Stimulated activated CD4-positive, alpha-beta T cell treated with anti-CD3 and anti-CD28 coated beads, Interleukin-4, amount 100 ng/mL, for 24 hours (primary cell): ENCODE measurements around the gene SPN.
"Not testable (repeated sequence)": the region's sequence is repeated elsewhere in the genome, so short reads cannot be mapped to it uniquely, and the experiment has no call there.

ENCODE experiments used
- DNase-seq: peaks from one replicate; pipeline ENCODE4 v3.0.0-alpha.2; 2020

The SPN gene

DNA sequence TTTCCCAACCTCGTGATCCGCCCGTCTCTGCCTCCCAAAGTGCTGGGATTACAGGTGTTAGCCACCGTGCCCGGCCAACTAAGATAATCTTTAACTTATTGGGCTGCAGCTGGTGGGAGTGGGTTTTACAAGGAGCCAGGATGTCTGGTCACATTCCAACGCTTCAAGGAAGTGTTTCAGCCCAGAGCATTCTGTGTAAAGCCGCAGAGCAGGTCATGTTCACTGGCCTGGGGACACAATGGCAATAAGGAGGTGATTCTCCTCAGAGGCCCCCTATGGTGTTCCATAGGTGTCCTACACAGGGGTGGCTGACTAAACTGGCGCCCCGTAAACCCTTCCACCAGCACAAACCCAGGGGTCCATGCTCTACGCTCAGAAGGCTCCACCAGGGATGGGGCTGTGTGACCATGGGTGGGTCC lies 17.1 kb downstream of the SPN start:
- DNase-seq = no peak

DNA sequence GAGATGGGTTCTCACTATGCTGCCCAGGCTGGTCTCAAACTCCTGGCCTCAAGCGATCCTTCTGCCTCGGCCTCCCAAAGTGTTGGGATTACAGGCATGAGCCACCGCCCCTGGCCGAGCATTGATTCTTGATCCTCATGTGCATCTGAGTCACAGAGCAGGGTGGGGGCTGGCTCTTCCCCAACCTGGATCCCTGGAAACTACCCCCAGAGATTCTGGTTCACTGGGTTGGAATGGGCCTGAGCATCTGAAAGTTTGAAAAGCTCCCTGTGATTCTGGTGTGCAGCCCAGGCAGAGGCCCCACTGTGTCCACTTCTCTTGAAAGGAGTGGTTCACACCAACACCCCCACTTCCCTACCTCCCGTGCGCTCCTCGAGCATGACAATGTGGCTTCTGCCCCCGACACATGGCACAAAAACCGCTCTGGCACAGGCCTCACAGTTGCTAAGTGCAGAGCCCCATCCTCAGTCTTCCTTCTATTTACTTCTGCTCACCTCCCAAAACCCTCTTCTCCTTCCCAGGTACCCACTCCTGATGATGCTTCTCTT lies 20.6 kb downstream of the SPN start:
- no peak for DNase-seq

DNA sequence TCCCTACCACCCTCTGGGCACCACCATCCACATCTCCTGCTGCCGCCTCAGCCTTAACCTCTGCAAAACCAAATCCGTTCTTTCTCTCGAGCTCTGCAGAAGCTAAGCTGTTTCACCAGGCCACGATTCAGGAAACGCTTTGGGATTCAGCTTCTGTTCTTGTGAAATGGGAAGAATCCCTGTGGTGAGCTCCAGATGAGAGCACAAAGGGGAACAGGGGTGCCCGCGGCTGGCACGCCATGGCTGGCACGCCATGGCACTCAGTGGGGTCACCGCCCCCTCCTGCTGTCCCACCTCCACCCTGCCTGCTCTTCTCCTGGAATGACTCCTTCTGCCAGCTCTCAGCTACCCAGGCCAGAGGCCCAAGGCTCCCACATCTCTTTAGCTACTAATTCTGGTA lies 21.6 kb downstream of the SPN start:
- DNase-seq = no peak

DNA sequence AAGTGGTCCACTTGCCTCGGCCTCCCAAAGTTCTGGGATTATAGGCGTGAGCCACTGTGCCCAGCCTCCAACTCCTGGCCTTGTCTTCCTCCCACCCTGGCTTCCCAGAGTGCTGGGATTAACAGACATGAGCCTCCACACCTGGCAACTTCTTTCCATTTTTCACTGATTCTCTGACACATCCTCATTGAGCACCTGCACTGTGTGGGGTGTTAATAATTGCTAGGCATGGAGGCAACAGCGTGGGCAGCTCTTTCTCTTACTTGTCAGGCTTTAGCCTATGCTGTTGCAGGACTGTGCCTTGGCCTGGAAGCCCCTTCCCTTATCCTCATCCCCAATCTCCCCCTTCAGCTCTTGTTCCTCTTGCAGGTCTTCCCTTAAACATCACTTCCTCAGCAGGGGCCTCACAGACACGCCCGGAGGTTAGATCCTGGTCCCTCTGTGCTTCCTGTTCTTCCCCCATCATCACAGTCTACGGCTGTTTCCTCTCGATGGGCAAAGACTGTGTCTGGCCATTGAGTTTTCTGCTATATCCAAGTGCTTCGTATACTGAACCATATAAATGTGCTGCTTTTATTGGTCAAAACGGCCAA lies 23.8 kb downstream of the SPN start:
- no peak for DNase-seq

DNA sequence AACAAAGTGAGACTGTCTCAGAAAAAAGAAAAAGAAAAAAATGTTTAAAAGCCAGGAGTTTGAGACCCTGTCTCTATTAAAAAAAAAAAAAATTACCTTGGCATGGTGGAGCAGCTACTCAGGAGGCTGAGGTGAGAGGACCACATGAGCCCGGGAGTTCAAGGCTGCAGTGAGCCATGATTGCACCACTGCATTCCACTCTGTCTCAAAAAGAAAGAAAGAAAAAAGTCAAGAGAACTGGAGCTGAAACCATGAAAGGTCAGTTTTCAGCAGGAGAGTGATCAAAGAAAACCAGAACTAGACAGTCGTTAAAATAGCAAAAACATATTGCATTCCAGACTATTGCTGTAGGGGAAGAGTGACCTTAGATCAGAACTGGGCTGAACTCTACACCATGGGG lies 24.7 kb downstream of the SPN start:
- no peak for DNase-seq

DNA sequence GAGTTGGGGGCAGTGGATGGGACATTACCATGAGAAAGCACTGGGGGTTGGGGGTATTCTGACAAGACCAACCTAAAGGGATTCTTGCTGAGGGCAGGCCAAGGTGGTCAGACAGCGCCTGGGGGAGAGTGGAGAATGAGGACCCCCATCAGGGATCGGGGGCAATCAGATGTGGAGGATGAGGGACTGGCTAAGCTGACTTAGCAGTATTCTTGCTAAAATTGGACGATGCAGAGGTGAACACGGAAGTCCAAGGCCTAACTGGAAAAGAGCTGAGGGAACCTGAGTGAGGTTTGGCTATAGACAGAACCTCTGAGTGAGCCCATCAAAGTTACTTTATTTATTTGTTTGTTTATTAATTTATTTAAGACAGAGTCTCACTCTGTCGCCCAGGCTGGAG lies 25.1 kb downstream of the SPN start:
- no peak for DNase-seq

DNA sequence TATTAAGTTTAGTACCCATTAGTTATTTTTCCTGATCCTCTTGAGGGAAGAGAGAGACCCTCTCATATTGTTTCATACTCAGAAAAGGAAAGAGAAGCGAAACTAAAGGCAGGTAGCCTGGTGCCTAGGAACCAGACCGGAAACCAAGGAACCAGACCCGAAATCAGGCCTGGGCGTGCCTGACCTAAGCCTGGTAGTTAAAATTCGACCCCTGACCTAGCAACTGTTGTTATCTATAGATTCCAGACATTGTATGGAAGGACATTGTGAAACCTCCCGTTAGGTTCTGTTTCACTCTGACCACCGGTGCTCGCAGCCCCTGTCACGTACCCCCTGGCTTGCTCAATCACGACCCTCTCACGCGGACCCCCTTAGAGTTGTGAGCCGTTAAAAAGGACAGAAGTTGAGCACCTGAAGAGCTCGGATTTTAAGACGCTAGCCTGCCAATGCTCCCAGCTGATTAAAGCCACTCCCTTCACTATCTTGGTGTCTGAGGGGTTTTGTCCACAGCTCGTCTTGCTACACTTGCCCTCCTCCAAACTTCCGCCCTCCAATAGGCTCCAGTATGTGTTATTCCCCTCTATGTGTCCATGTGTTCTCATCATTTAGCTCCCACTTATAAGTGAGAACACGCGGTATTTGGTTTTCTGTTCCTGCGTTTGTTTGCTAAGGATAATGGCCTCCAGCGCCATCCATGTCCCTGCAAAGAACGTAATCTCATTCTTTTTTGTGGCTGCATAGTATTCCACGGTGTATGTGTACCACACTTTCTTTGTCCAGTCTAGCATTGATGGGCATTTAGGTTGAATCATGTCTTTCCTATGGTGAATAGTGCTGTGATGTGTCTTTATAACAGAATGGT lies 26.7 kb downstream of the SPN start:
- DNase-seq = not testable (repeated sequence)

DNA sequence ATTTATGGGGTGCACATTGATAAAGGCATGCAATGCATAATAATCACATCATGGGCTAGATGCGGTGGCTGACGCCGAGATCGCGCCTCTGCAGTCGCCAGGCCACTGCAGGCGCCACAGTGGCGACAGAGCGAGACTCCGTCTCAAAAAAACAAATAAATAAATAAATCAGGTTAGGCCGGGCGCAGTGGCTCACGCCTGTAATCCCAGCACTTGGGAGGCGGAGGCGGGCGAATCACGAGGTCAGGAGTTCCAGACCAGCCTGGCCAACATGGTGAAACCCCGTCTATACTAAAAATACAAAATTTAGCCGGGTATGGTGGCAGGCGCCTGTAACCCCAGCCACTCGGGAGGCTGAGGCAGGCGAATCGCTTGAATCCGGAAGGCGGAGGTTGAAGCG lies 29.6 kb downstream of the SPN start:
- not testable (repeated sequence) for DNase-seq

DNA sequence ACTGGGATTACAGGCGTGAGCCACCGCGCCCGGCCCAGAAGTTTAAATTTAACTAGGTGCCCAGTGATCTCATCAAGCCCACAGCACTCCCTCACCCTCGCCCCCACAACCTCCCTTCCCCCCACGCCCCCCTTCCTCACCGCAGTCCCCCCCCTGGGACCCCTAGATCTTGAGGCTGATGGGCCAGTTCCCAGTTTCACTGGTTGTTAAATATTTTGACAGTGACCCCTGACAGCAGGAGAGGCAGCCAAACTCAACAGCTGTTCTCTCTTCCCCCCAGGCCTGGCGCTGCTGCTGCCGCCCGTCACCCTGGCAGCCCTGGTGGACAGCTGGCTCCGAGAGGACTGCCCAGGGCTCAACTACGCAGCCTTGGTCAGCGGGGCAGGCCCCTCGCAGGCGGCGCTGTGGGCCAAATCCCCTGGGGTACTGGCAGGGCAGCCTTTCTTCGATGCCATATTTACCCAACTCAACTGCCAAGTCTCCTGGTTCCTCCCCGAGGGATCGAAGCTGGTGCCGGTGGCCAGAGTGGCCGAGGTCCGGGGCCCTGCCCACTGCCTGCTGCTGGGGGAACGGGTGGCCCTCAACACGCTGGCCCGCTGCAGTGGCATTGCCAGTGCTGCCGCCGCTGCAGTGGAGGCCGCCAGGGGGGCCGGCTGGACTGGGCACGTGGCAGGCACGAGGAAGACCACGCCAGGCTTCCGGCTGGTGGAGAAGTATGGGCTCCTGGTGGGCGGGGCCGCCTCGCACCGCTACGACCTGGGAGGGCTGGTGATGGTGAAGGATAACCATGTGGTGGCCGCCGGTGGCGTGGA lies 31.5 kb downstream of the SPN start:
- no peak for DNase-seq

DNA sequence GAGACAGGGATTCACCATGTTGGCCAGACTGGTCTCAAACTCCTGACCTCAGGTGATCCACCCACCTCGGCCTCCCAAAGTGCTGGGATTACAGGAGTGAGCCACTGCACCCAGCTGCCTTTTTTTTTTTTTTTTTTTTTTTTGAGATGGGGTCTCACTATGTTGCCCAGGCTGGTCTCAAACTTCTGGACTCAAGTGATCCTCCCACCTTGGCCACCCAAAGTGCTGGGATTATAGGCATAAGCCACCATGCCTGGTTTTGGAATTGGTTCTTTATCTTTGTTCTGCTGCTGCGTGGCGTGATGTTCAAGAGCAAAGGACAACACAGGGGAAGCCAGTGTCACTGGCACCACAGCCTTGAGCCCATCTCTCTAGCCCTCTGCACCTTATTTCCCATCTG lies 32.6 kb downstream of the SPN start:
- DNase-seq = not testable (repeated sequence)

DNA sequence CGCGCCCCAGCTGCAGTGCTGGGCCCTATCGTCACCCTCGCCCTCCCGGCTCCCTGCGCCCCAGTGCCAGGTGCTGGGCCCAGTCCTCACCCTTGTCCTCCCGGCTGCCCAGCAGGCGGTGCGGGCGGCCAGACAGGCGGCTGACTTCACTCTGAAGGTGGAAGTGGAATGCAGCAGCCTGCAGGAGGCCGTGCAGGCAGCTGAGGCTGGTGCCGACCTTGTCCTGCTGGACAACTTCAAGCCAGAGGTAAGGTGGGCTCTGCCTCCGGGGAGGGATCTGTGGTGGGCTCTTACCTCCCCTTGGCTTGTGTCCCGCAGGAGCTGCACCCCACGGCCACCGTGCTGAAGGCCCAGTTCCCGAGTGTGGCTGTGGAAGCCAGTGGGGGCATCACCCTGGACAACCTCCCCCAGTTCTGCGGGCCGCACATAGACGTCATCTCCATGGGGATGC lies 33.9 kb downstream of the SPN start:
- DNase-seq = no peak

DNA sequence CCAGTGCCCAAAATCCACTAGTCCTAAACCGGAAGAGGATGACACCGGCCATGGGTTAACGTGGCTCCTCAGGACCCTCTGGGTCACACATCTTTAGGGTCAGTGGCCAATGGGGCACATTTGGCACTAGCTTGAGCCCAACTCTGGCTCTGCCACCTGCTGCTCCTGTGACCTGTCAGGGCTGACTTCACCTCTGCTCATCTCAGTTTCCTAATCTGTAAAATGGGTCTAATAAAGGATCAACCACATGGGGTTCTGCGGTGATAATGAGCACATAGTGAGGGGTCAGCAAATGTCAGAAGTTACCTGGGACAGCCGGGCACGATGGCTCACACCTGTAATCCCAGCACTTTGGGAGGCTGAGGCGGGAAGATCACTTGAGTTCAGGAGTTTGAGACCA lies 34.3 kb downstream of the SPN start:
- DNase-seq = no peak

DNA sequence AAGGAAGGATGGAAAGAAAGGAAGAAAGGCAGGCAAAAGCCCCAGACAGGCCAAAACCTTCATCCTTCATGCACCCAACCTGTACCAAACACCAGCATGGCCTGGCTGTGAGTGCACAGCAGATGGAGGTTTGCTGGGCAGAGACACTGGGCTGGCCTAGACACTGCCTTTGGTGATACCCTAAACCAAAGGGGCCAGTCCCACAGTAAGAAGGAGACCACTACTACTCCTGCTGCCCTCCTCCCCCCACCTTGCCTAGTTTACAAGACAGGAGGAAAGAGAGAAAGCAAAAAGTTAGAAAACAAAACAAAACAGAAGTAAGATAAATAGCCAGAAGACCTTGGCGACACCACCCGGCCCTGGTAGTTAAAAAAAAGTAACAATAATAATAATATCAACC lies 35.0 kb downstream of the SPN start:
- DNase-seq = no peak

DNA sequence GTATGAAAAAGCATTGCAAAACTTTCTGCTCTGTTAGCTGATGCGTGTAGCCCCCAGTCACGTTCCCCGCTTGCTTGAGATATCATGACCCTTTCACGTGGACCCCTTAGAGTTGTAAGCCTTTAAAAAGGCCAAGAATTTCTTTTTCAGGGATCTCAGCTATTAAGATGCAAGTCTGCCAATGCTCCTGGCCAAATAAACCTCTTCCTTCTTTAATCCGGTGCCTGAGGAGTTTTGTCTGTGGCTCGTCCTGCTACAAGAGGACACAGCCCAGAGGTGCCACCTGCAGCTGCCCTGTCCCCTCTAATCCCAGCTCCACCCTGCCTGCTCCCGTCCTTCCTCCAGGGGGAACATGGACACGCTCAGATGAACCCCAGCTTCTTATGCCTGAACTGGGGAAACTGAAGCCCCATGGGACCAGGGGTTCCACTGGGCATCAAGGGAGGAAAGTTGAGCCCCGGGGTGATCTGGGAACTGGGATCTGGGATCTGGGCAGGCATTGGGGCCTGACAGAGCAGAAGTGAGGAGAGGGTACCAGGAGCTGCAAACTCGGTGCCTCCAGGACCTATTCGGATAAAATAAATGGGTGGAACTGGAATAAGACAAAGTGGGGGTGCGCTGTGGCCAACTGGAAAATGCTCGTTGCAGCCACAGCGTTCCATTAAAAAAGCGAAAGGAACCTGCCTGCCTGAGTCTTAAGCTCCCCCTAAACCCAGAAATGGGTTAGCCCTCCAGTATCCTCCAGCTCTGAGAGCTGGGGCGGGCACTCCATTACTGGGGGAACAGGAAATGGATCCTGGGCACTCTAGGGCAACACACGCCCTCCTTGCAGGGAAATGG lies 35.7 kb downstream of the SPN start:
- no peak for DNase-seq

DNA sequence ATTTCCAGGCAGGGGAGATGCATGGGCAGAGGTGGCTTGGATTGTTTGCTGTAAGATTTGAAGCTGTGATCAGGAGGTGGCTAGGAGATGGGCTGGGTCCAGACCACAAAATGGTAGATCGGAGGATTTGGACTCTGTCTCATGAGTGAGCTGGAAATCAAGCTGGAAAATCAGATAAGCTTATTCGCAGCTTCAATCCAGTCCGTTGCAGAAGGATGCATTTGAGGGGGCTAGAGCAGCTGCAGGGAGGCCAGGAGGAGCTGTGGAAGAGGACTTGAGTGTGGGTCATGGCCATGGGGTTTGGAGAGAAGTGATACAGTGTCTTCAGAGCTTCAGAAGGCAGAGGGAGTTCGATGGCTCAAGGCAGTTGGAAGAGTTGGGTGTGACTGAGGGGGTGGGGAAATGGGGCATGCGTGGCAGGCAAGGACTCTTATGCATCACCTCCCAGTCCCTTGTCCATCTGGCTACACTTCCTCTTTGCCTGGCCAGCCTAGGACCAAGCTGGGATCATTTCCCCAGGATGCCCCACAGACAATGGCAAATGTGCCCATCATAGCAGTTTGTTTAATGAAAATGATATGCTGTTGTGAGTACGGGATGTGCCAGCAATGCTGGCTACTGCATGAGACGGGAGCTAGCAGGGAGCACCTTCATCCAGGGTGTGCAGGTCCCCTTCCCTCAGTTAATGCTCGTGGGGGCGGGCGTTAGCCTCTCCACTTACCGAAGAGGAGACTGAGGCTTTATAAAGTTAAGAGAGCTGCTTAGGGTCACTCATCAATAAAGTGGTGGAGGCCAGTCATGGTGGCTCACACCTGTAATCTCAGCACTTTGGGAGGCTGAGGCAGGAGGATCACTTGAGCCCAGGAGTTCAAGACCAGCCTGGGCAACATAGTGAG lies 36.5 kb downstream of the SPN start:
- no peak for DNase-seq

DNA sequence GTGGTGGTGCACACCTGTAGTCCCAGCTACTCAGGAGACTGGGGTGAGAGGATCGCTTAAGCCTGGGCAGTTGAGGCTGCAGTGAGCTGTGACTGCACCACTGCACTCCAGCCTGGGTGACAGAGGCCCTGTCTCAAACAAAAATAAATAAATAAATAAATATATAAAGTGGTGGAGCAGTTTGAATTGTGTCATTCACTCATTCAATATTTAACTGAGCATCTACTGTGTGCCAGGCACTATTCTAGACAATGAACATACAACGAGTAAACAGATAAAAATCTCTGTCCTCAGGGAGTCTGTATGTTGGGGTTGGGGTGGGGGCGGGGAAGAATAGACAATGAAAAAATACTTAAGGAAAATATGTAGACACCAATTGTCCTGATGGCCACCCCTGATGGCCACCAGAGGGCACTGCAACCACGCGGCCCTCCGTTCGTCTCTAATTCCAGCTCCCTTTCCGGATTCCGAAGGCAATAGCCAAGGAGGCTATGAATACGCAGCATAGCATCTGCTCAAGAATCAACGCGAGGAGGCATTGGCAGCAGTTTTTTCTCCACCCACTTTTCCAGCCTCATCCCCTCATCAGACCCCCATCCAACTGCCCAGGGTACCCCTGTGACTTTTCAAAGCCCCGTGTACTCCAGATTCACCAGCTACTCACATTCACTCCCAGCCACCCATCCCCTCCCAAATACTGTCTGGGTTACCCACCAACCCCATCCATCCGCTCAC lies 37.4 kb downstream of the SPN start:
- peak; percentile 78 for DNase-seq

DNA sequence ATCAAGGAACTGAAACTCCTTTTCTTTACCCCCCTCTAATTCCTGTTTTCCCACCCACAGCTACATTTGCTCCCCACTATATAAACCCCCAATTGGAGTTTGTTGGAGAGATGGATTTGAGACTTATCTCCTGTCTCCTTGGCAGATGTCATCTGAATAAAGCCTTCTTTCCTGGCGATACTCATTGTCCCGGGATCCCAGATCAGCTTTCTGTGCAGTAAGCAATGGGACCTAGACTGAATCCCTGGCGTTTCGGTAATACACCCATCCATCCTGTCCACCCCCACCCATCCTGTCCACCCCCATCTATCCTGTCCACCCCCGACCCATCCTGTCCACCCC lies 38.1 kb downstream of the SPN start:
- no peak for DNase-seq

DNA sequence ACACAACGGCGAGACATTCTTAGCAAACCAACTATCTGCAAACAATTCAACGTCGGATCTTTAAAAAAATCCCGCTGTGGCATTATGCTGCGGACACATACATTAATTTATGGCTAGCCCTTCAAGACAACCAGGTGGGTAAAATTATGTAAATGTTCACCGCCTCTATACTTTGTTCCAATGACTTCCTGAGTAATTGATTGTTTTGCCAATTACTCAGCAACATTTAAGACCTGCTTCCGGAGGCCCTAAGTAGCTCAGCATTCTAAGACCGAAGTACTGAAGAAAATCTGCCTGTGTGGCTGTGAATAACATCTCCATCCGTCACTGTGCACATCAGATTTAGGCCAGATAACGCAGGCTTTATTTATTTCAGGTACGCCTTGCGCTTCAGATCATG lies 39.2 kb downstream of the SPN start:
- DNase-seq = no peak

DNA sequence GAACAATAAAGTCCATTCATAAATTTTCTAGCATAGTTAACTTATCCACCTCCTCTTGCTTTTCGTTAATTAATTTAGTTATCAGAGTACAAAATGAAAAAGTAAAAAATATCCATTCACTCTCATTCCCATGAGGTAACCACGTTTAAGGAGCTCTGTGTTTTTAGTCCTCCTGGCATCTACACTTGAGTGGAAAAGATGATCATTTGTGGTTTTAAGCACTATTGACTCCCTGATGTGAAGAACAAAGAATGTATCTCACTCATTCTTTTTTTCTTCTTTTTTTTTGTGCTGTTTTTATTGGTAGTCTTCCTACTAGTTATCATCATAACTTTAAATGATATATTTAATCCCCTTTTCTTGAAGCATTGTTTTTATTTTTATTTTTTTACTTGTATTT lies 42.0 kb downstream of the SPN start:
- DNase-seq = no peak

DNA sequence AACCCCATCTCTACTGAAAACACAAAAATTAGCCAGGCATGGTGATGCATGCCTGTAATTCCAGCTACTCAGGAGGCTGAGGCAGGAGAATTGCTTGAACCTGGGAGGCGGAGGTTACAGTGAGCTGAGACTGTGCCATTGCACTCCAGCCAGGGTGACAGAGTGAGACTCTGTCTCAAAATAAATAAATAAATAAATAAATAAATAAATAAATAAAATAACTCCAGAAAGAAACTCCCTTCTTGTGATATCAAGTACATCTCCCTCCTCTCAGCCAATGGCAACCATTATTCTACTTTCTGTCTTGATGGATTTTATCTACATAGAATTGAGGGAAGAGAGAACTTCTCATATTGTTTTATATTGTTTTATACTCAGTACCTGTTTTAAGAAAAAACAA lies 44.1 kb downstream of the SPN start:
- not testable (repeated sequence) for DNase-seq
